GM19463 (cell line): ENCODE data around the gene FRMPD2.
"Not testable (repeated sequence)": the region's sequence is repeated elsewhere in the genome, so short reads cannot be mapped to it uniquely, and the experiment has no call there.

Source experiments
- ATAC-seq: cut with Tn5 transposase; IDR thresholded peaks from one replicate; pipeline ENCODE4 v1.9.1; 2021; ENCODE audit warnings: mild to moderate bottlenecking, moderate library complexity; ENCODE audit not compliant: unreplicated experiment

The FRMPD2 gene

DNA sequence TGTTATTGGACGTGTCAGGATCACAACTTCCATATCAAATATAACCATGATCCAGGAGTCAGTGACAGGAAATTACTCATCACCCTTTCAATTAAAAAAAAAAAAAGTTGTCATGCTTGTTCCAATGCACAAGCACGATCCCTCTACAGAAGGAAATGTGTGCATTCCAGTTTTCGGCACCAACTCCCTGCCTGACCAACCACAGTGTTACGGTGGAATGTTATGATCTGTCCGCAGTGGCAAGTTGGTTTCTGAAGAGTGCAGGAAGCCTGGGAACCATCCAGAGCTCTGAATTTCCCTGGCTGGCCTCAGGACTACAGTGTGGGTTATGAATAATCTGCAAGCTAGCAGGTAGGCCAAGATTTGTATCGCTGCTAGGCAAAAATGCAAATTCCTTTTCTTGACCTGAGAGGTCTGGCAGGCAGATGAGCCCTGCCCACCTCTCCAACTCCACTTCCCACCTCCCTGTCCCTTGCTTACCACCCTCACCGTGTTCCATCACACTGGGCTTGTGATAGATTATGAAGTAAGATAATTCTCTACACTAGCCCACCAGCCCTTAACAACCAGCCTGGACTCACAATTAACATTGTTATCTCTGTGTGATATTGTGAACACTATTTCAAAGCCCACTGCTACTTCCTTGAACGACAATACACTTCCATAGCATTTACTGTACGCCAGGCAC lies 20.4 kb downstream of the FRMPD2 start:
- ATAC-seq, result no peak

DNA sequence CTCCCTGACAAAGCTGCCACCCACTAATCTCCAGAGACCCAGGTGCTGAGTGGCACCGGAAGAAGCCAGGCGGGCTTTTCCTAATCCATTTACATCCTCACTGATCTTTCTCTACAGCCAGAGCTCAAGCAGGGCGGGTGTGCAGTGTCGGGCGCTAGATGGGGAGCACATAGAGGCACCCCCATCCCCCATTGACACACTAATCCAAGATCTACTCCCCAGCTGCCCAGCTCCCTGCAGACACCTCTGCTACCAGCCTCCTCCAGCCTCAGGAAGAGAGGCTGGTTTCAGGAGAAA lies 22.2 kb downstream of the FRMPD2 start:
- ATAC-seq, result no peak

DNA sequence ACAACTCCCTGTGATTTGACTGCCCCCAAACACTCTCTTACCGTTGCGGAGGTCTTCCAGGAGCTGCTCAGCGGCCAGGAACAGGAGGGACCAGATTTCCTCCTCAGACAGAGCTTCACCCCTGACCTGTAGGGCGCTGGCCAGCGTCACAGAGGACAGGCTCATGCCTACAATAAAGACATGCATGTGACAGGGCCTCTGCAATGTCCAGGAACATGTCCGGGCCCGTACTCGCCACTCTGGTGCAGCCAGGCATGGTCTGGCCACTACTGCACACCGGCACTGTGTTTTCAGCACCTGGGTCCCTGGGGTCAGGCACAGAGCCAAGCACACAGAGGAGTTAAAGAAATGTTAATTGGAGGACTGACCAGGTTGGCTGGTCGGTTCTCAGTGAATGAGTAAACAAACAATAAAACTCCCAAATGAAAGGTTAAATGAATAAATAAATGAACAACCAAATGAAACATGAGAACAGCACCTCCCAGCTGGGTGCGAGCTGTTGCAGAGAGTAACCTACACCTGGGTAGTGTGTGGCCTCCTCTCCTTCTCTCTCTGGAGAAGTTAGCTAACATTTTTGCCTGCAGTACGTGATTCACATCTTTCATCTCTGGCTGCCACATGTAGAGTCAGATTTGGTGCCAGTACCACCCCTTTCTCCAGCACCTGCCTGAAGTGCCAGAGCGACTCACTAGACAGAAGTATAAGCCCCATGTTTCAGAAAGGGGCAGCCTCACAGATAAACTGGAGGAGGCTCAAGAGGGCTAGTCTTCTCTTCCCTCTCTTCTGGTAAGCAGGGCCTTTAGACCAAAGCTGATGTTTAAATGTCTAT lies 22.8 kb downstream of the FRMPD2 start:
- no peak for ATAC-seq

DNA sequence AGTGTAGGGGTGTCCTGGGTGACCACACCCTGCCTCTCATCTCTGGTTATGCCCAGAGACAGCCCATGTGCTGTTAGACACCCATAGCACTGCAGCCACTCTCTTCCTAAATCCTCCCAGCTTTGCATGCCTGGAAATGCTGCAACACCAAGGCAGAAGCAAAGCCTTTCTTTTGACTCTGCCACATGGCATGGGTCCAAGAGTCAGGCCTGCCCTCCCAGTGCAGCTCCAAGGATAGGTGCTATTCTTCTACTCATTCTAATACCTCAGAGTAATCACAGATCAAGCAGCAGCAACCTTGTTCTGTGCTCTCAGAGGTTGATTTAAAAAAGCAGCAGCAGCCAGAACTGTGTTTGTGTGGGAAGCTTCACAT lies 23.4 kb downstream of the FRMPD2 start:
- no peak for ATAC-seq

DNA sequence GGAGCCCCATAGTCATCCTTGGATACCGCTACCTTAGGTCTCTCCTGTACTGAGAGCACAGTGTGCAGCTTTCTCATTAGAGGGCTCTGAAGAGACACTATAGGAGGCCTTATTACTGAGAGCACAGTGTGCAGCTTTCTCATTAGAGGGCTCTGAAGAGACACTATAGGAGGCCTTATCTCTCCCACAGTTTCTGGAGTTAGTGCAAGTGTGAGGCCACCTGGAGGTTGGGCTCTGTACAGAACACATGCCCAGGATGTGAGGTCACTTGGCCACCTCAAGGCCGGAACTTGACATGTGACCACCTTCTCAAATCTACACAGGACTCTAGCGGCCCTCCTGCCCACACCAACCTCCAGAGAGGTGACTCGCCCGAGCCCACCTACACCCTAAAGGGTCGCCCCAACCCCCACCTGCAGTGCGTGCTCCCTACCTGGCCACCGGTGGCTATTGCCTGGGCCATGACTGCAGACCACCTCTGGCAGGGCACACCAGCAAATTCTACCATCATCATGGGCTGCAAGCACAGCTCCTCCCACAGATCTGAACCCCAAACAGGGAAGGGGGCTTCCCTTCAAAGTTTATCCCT lies 24.6 kb downstream of the FRMPD2 start:
- no peak for ATAC-seq

DNA sequence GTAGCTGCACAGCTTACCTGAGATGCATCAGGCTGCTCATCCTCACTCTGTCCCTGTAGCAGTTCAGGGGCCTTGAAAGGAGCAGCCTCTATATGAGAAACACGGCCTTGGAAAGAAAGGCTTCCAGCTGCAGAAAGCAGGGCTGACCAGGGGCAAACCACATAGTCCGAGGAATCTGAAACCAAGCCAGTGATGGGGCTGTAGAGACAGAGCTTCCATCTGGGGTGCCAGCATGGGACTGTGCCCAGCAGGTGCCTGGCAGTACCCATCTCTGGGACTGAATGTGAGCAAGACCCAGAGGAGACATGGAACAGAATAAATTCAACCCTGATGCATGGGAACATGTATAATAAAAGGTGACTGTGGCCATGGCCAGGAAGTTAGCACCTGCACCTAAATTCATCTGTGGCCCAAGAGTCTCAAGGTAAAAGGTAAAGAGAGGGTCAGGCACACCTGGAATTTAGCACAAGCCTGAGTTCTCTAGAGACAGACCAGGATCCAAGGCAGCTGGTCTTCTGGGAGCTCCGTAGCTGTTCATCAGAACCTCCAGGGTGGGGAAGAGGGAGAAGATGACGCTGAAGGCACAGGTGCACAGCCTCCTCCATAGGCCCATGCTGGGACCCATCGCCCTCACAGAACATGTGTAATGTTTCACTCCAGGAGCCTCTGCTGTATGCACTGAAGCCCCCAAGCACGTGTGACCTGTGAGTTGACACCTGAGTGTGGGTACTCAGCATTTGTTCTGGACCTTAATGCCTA lies 25.3 kb downstream of the FRMPD2 start:
- no peak for ATAC-seq

DNA sequence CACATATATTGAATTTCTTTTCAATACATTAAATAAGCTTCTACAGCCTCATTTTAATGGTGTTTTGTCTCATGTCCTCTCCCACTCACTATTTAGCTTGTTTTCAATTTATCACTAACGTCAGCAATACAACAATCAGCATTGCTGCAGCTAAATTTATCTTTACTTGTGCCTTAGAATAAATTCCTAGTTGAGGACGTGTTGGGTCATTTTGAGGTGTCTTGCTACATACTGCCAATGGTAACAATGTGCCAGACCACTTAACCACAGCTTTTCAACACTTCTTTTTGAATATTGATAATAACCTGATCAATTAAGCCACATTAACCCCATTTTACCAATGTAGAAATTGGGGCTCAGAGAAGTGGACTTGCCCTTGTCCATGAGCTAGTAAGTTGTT lies 26.0 kb downstream of the FRMPD2 start:
- ATAC-seq, result no peak

DNA sequence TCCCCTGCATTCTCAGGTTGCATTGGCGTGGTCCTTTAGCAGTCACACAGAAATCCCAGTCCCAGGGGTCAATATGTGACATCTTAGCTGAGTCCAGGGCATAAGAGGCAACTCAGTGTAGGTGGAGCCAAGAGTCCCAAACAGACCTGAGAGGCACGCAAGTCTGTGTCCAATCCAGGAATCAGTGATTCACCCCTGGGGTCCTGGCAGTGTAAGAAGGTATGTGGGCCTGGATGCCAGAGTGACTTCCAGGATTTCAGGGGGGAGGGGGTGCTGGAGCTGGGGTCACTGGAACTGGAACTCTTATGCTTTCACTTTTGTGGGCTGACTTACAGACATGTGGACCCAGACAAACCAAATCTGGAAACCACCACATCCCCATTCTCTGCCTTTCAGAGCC lies 26.8 kb downstream of the FRMPD2 start:
- ATAC-seq, result no peak

DNA sequence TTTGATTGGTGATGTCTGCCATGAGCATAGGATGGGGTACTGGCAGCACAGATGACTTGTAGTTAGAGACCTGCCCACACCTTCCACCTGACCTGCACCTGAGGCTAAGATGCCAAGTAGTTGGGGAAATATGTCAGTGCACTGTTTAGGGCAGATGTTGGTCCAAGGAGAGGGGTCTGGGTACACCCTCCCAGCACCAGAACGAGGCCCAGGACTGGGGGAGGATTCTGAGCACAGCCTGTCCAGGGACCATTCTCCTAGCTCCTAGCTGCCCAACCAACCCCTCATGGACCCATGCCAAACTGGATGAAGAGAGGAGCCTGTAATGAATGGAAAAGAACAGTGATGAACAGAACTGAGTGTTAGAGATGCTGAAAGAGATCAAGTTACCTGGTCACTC lies 28.0 kb downstream of the FRMPD2 start:
- no peak for ATAC-seq

DNA sequence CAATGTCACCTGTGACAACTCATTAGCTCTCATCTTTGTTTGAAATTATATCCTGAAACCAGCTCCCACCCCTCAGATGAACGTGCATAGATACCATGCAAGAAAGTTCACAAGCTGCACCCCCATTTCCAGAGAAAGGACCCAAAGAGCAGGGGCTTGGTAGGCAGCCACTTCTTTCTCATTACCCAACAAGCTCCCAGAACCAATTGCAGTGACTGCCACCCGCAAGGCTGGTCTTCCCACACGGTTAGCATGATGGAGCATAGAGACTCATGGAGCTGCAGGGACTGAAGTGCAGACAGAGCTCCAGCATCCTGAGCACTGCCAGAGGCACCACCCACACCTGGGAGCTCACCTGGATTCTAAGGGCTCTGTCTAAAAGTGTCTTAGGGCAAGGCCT lies 28.5 kb downstream of the FRMPD2 start:
- no peak for ATAC-seq

DNA sequence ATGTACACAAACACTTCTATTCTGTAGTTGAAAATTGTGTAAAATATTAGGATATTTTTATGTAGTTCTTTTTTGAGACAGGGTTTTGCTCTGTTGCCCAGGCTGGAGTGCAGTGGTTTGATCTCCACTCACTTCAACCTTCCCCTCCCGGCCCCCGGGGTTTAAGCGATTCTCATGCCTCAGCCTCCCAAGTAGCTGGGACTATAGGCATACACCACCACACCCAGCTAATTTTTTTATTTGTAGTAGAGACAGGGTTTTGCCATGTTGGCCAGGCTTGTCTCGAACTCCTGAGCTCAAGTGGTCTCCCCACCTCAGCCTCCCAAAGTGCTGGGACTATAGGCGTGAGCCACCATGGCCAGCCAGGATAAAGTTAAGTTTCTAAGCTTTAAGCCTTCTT lies 30.6 kb downstream of the FRMPD2 start:
- not testable (repeated sequence) for ATAC-seq

DNA sequence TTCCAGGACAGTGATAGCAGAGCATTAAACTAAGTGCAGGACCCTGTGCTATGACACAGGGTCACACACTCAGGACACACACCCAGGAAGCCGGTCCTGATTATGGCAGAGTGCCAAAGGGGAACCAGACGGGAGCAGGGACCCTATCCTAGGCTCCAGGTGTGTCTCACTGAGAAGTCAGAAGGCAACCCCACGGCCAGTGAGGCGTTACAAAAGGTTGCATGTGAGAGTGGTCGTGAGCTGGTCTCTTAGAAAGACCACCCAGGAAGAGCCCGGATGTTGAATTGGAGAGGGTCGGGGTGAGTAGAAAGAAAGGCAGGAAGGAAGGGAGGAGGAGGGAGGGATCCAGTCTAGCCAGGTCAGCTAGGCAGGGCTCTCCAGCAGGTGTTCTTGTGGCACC lies 31.0 kb downstream of the FRMPD2 start:
- no peak for ATAC-seq

DNA sequence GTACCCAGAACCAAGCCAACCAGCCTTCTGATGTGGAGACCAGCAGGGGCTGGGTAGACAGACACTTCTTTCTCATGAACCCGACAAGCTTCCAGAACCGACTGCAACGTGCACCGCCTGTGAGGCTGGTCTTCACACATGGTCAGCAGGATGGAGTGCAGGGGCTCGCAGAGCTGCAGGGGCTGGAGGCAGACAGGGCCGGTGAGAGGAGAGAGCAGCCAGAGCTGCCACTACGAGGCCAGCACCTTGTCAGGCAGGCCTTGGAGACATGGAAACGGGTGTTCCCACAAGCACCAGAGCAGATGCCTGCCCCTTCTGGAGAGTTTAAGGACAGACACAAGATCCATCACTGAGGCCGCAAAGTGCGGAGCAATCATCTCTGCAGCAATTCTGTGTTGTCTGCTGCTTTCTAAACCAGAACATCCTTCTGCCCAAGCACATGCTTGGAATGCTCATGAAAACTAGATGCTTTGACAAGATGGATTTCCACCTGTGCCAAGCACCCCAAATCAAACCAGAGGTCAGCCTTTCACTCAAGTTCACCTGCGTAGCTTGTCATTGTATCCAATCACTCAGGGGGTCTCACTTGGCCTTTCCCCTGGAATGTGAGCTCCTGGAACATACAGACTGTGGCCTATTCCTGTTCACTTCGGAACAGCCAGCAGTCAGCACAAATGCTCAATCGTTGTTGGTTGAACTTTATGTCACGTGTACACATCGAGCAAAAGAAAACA lies 32.2 kb downstream of the FRMPD2 start:
- ATAC-seq, result no peak

DNA sequence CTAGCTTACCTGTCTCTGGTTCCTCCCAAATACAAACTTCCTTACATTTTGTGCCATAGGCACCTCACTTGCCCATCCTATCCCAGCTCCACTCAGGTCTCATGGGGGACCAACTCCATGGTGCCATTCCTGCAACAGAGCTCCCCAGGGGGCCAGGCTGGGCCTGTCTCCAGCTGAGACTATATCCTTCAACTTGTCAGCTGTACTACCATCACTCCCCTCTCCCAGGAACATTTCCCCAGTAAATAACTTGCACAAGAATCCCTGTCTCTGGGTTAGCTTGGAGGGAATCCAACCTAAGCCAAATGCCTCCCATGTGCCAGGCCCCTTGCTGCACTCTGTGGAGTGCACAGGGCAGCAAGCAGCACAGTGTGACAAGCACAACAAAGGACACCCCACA lies 33.2 kb downstream of the FRMPD2 start:
- no peak for ATAC-seq

DNA sequence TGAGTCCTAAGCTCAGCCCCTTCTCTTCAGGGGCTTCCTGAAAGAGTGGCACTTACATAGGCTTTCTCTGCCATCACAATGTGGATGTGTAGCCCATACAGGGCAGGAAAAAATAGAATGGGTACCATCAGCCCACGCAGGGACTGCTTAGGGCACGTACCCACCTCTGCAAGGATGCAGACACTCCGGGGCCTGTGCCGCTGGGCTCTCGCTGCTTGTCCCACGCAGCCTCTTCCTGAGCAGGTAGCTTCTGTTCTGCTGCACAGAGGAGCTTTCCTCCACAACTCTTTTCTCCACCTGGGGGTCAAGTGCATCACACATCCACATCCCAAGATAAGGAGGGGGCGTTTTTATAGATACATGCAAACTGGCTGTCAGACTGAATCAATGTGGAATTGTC lies 34.3 kb downstream of the FRMPD2 start:
- no peak for ATAC-seq

DNA sequence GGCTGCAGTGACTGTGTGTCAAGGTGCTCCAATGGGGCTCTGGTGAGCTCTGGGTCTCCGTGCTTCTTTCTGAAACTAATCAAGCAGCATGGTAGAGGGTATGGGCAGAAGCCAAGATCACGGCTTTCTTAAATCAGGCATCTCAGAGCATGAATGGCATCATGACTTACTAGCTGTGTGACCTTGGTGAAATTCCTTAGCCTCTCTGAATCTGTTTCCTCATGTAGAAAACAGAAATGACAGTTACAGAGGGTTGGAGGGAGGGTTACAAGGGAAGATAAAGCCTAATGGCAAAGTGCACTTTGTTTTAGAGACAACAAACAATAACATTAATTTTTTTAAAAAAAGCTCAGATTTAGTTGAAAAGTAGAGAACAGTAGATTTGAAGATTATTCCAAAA lies 34.9 kb downstream of the FRMPD2 start:
- ATAC-seq, result no peak

DNA sequence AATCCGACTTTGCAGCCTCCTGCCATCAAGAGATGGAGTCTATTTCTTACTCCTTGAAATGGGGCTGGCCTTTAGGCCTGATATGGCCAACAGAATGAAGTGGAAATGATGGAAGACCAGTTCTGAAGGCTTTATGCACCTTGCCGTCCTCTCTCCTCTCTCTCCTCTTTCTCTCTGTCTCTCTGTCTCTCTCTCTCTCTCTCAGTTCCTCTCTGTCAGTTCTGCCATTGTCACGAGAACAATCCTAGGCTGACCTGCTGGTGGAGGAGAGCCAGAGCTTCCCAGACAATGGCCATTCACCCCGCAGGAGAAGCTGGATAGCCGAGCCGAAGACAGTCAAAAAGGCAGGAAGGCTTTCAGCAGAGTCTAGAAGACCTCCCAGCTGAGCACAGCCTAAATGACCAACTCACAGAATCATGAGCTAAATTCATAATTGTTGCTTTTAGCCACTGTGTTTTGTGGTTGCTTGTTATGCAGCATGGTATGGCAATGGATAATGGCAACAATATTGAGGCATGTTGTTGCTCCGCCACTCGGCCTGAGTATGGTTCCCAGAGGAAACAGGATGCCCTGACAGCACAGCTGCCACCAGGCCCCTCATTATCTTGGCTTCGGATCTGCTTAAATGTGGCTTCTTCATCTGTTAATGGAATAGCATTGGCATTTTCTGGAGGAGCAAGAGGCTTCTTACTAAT lies 35.5 kb downstream of the FRMPD2 start:
- ATAC-seq, result no peak

DNA sequence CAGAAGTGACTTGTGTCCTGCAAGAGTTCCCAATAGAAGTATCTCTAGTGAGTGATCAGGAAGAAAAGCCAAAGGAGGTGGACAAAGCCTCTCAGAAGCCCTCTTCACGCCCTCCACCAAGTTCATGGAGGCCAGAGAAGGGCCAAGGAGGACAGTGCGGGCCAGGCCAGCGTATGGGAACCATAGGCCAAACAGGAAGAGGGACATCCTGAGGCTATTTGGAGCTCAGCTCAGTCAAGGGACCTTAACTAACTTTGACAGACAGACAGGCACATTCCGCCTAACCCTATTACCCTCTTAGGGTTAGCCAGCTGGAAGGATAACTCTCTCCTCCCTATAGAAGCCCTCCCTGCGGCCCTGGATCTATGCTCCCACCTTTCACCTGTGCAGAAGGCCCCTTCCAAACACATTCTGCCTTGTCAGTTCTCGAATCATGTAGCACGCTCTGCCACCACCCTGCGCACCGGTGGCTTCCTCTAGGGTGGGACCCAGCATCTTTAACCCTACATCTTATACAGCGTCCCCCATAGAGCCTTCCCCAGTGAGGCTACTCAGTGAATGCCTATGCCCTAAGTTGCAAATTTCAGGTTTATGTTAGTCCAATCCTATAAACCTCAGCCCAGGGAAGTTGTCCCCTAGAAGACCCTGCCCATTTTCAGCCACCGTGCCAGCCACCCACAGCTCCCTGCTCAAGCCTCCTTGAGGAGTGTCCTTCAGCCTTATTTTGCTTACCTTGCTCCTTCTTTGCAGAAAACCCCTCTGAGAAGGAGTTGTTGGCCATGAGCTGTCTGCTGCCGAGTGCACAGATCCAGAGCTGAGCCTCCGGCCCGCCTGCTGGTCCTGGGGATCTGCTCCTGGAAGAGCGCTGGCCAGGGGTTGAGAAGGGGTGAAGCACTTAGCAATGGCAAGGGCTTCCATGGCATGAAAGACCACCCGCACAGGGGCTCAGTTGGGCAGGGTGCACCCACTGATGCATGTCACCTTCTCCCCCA lies 36.9 kb downstream of the FRMPD2 start:
- no peak for ATAC-seq

DNA sequence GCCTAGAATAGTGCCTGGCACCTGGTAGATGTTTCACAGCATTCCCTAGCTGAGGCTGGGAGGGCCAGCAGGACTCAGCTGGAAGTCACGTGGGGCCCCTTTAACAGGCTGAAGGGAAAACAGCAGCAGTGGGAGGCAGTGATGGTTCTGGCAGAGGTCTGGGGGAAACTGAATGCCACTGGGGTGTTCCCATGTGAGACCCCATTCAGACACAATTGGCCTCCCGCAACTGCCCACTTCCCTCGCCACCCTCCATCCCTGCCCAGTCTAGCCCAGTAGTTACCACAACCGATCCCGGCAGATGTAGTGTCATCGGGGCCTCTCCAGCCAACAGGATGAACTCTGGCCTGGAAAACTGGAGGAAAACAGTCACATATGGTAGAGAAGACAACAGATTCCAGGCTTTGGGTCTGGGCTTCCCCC lies 38.3 kb downstream of the FRMPD2 start:
- no peak for ATAC-seq
